ENCODE results near the gene SAMM50.
A peak's percentile ranks its signal among the peaks of the same experiment; 100 is the strongest.

Gene SAMM50

DNA sequence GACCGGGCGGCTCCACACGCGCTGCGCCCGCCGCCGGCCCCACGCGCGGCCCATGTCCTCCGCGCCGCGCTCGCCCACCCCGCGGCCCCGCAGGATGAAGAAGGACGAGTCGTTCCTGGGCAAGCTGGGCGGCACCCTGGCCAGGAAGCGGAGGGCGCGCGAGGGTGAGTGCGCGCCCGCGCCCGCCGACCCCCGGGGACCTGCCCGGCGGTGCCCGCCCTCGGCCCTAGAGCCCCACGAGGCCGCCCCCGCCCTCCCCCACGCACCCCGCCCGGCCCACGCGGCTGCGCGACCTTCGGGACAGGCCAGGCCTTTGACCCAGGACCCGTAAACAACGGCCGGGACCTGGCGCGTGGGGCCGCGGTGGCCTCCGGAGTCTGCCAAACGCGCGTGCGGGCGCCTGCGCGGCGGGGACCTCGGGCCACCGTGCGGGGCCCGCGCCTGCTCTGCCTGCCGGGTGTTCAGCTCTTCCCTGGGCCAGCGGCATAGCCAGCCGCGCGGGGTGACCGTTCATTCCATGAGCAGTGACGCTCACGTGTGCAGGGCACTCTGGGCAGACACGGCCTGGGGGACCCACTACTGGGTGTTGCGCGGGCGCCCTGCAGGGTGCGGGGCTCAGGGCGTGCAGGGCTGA lies 69.2 kb downstream of the SAMM50 start, which contains the start of gene PARVB:
Gene PARVB, plus strand, starts transcription at position 15 of the 634 bp plus-strand sequence. Its CDS starts 38 bp downstream, at position 53.
- peak within 1 kb of the TSS; percentile 42 for H3K4me3 ChIP-seq (ENCODE audit: low read depth, low read length)
- TF ChIP-seq, protein P1, sequence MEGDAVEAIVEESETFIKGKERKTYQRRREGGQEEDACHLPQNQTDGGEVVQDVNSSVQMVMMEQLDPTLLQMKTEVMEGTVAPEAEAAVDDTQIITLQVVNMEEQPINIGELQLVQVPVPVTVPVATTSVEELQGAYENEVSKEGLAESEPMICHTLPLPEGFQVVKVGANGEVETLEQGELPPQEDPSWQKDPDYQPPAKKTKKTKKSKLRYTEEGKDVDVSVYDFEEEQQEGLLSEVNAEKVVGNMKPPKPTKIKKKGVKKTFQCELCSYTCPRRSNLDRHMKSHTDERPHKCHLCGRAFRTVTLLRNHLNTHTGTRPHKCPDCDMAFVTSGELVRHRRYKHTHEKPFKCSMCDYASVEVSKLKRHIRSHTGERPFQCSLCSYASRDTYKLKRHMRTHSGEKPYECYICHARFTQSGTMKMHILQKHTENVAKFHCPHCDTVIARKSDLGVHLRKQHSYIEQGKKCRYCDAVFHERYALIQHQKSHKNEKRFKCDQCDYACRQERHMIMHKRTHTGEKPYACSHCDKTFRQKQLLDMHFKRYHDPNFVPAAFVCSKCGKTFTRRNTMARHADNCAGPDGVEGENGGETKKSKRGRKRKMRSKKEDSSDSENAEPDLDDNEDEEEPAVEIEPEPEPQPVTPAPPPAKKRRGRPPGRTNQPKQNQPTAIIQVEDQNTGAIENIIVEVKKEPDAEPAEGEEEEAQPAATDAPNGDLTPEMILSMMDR (IDR thresholded peaks at IDR 0.05; ENCODE audit: low read depth, low read length, missing control alignments): no peak
- DNase-seq (ENCODE audit: low read depth): no peak

DNA sequence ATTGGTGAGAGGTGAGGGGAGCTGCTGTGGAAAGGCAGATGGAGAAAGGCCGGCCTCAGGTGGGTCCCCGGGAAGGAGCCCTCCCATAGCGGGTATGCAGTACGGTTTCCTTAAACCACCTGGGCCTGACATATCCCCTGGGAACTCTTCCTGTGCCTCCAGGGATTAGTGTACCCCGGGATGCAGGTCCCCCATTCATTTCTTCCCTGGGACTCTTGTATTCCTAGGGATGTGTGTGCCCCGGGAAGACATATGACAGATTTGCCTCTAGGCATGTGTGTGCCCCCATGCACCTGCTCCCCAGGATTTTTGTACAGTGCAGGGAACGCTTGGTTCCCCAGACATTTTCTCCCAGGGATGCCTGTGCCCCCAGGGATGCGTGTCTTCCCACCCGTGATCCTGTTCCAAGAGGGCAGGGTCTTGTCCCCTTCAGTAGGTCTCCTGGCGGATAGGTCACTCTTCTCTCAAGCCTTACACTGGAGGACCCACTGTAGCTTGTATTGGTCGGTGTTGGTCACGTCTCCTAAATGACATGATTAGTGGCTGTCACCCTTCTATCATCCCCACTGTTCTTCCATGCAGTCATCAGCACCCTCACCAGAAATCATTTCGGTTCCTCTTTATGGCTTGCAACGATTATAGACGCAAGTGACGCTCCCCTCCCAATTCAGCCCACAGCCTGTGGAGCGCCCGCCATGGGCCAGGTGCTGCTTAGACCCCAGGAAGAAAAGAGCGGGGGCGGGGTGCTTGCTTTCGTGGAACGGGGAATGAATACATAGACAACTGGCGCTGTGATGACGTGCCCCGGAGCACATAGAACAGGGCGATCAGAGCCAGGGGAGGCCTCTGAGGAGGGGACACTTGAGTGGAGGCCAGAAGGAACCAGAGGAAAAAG lies 70.2 kb downstream of the SAMM50 start:
- TF ChIP-seq, protein P1 (IDR thresholded peaks at IDR 0.05; ENCODE audit: low read depth, low read length, missing control alignments): no peak
- in situ Hi-C loops (cut with HindIII; ENCODE audit: low sequenced_read_pairs): loop anchor here (10.0 kb wide), 1 partner anchor 279 kb away; no protein-coding TSS in a partner anchor
- peak overlapping the region; percentile 42 for H3K4me3 ChIP-seq (ENCODE audit: low read depth, low read length)
- DNase-seq (ENCODE audit: low read depth): no peak

More for the DNA sequence above, 69.2 kb downstream of the SAMM50 start, which contains the start of gene PARVB:
- in situ Hi-C loops (cut with HindIII; ENCODE audit: low sequenced_read_pairs): loop anchor here (10.0 to 25.0 kb wide), 2 partner anchors 280 to 563 kb away; no protein-coding TSS in a partner anchor

DNA sequence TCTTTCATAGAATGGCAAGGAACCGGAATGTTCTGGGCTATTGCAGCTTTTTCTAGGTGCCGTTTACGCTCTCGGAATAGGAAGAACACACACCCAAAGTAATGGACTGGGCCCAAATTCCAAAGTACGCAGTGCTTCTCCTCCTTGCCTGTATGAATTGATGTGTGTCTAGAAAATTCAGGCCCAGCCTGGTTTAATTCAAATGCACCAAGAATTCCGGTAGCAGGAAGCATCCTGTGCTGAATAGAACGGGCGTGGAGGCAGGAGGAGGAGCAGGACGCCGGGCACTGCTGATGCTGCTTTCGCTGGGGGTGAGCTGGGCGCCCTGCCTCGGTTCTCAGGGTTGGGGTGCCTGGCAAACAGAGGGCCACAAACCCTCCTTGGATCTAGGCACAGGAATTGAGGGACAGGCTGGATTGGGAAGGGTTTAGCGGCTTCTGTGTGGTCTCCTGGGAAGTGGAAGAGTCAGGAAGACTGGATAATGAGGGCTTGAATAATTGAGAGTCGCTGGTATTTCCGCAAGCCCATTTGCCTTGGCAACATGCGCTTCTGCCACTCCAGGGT lies 70.9 kb downstream of the SAMM50 start:
- H3K4me3 ChIP-seq (ENCODE audit: low read depth, low read length): no peak overlapping the region
- in situ Hi-C loops (cut with HindIII; ENCODE audit: low sequenced_read_pairs): loop anchor here (10.0 kb wide), 1 partner anchor 279 kb away; no protein-coding TSS in a partner anchor
- no peak for DNase-seq (ENCODE audit: low read depth)
- TF ChIP-seq, protein P1 (IDR thresholded peaks at IDR 0.05; ENCODE audit: low read depth, low read length, missing control alignments): no peak

DNA sequence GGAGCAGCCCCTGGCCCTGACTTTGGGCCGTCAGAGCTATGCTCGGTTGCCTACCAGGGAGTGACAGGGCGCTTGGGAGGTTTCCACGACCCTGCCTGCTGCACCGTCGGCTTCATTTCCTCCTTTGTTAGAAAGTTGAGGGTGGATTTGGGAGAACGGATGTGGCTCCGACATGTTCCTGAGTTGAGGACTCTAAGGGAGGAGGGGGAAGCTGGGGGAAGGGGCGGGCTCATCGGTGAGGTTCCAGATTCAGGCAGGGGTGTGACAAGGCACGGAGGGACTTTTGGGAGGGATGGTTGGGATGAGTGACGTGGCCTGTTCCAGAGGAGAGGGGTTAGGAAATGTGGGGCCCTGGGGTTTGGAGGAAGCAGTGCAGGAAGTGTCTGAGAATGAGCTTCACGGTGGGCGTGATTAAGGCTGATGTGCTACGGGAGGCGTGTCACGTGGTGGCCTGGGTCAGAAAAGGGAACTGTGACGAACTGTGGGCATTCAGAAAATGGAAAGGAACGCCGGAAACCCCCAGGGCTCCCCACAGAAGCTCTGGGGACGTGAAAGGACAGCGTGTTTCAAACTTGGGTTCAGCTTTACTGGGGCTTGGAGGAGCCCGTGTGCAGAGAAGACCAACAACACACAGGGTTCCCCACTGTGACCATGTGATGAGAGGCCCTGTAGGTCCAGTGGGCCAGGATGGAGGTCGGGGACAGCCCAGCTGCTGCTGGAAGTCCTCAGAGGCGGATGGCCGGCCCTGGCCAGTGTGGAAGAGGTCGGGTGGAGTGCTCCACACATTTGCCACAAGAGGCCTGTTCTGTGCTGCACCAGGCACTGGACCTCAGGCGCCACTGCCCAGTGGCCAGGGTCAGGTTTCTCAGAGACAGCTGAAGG lies 71.6 kb downstream of the SAMM50 start:
- in situ Hi-C loops (cut with HindIII; ENCODE audit: low sequenced_read_pairs): loop anchor here (10.0 kb wide), 1 partner anchor 278 kb away; no protein-coding TSS in a partner anchor
- TF ChIP-seq, protein P1 (IDR thresholded peaks at IDR 0.05; ENCODE audit: low read depth, low read length, missing control alignments): no peak
- H3K4me3 ChIP-seq (ENCODE audit: low read depth, low read length): no peak overlapping the region
- no peak for DNase-seq (ENCODE audit: low read depth)

DNA sequence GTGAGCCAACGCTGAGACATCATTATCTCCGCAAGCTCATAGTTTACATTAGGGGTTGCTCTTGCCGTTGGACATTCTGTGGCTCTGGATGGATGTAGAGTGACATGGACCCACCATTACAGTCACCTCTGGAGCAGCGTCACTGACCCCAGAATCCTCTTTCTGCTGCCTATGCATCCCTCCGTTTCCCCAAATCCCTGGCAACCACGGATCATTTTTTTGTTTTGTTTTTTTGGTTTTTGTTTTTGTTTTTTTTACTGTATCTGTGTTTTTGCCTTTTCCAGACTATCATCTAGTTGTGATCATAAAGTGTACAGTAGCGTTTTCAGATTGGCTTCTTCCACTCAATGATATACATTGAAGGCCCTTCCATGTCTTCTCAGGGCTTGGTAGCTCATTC lies 72.8 kb downstream of the SAMM50 start:
- no peak for DNase-seq (ENCODE audit: low read depth)
- in situ Hi-C loops (cut with HindIII; ENCODE audit: low sequenced_read_pairs): loop anchor here (10.0 kb wide), 1 partner anchor 277 kb away; no protein-coding TSS in a partner anchor
- TF ChIP-seq, protein P1 (IDR thresholded peaks at IDR 0.05; ENCODE audit: low read depth, low read length, missing control alignments): no peak
- no peak overlapping the region for H3K4me3 ChIP-seq (ENCODE audit: low read depth, low read length)

Data from astrocyte of the cerebellum (primary cell).